DND-41 (cell line): ENCODE data around the gene RARG.

Source experiments
- ATAC-seq: fragments of 200-7000 bp; cut with Tn5 transposase; 3 replicates; pipeline ENCODE4 v1.9.1; 2021; ENCODE audit warnings: low read depth; ENCODE audit not compliant: insufficient read depth
- DNase-seq: peaks from one replicate; pipeline ENCODE4 v3.0.0-alpha.2; 2020
- H2AFZ ChIP-seq: 2 replicates; pipeline ENCODE4 v1.6.0; 2012; ENCODE audit warnings: low read depth, low read length
- H3K27ac ChIP-seq: 2 replicates; pipeline ENCODE4 v1.5.1; 2012; ENCODE audit warnings: low read length, inconsistent platforms
- H3K27me3 ChIP-seq: fragments of 200-600 bp; sonication (generic); 2 replicates; pipeline ENCODE4 v1.6.0; 2012; ENCODE audit warnings: low read length, mild to moderate bottlenecking, inconsistent platforms; ENCODE audit not compliant: insufficient read depth, poor library complexity
- H3K36me3 ChIP-seq: 2 replicates; pipeline ENCODE4 v1.5.1; 2012; ENCODE audit warnings: low read length, inconsistent platforms; ENCODE audit not compliant: insufficient read depth
- H3K4me1 ChIP-seq: 2 replicates; pipeline ENCODE4 v1.5.1; 2012; ENCODE audit warnings: mild to moderate bottlenecking, low read length; ENCODE audit not compliant: insufficient read depth
- H3K4me2 ChIP-seq: 2 replicates; pipeline ENCODE4 v1.6.0; 2012; ENCODE audit warnings: mild to moderate bottlenecking, moderate library complexity, low read length, inconsistent platforms; ENCODE audit not compliant: insufficient read depth
- H3K4me3 ChIP-seq, 2 experiments: fragments of 200-600 bp in 1 of 2; shearing (Covaris generic) in 1 of 2; 2 replicates each; pipeline ENCODE4 v1.5.1; 2012 to 2016; ENCODE audit warnings: inconsistent platforms in 2 of 2, low read length in 2 of 2, mild to moderate bottlenecking in 2 of 2, low read depth in 1 of 2, moderate library complexity in 1 of 2
- H3K79me2 ChIP-seq: 2 replicates; pipeline ENCODE4 v1.6.0; 2012; ENCODE audit warnings: low read length, inconsistent platforms; ENCODE audit not compliant: insufficient read depth
- H3K9ac ChIP-seq: 2 replicates; pipeline ENCODE4 v1.6.0; 2012; ENCODE audit warnings: low read depth, mild to moderate bottlenecking, inconsistent platforms, low read length, moderate library complexity
- H3K9me3 ChIP-seq: 2 replicates; pipeline ENCODE4 v1.5.1; 2012; ENCODE audit warnings: low read length, moderate library complexity, mild to moderate bottlenecking, inconsistent platforms; ENCODE audit not compliant: insufficient read depth, severe bottlenecking
- H4K20me1 ChIP-seq: 2 replicates; pipeline ENCODE4 v1.6.0; 2012; ENCODE audit warnings: low read length; ENCODE audit not compliant: insufficient read depth
- CTCF ChIP-seq: IDR thresholded peaks from 2 replicates; pipeline ENCODE4 v1.5.1; 2012; ENCODE audit warnings: borderline replicate concordance, low read length, moderate library complexity, mild to moderate bottlenecking; ENCODE audit not compliant: poor library complexity, severe bottlenecking; ENCODE audit errors: extremely low read depth
- EZH2 ChIP-seq: IDR thresholded peaks from 3 replicates; pipeline ENCODE4 v1.6.1; 2012; ENCODE audit warnings: borderline replicate concordance, low read depth, mild to moderate bottlenecking, moderate library complexity, low read length, inconsistent platforms; ENCODE audit not compliant: severe bottlenecking

RARG gene

GRCh38 chr12:53193040-53193439 lies 39.0 kb downstream of the RARG start:
- no peaks in the 10 kb centered on the region for H3K27me3 ChIP-seq
- ATAC-seq (no peak), DNase-seq (no peak)
- TF ChIP-seq EZH2 (no peak), CTCF (no peak)
- H3K9me3 ChIP-seq = no peaks in the 10 kb centered on the region
- no peak overlapping the region for H3K9ac ChIP-seq
- H2AFZ ChIP-seq = no peak overlapping the region
- no peak overlapping the region for H3K4me3 ChIP-seq
- H3K27ac ChIP-seq = no peak overlapping the region
- no peaks in the 10 kb centered on the region for H3K79me2 ChIP-seq
- no peaks in the 10 kb centered on the region for H3K4me1 ChIP-seq
- H4K20me1 ChIP-seq = peaks cover 4% of the 10 kb centered on the region; the same call in 1 of the 2 replicates
- peaks cover 24% of the 10 kb centered on the region for H3K36me3 ChIP-seq
- H3K4me2 ChIP-seq = no peak overlapping the region

DNA sequence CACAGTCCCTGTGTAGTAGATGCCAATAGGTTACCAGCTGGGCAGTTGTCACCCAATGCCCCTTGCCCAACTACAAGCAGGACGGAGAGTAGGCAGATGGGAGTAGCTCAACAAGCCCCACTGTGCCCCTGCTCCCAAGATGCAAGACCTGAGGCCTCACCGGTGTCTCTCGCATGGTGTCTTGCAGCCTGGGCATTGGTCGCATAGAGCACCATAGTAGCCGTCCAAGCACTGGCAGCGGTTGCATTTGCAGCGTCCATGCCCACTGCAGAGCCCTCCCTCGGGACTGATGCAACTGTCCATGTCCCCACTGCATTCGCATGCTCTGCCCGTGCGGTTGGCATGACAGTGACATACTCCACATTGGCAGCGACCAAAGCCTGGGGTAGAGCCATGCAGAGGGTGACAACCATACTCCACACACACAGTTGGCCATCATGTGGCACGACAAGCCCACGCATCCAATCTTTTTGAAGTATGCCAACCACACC lies 39.4 kb downstream of the RARG start:
- no peak for TF ChIP-seq EZH2
- no peak for TF ChIP-seq CTCF
- no peak overlapping the region for H2AFZ ChIP-seq
- no peak for ATAC-seq

GRCh38 chr12:53191885-53192530 lies 40.0 kb downstream of the RARG start:
- ATAC-seq = no peak
- peaks cover 6% of the 10 kb centered on the region; the same call in 1 of the 2 replicates for H4K20me1 ChIP-seq
- DNase-seq = no peak
- H3K36me3 ChIP-seq = peaks cover 34% of the 10 kb centered on the region
- no peak overlapping the region for H3K4me3 ChIP-seq
- no peak overlapping the region for H2AFZ ChIP-seq
- no peaks in the 10 kb centered on the region for H3K79me2 ChIP-seq
- H3K4me1 ChIP-seq = no peaks in the 10 kb centered on the region
- no peak overlapping the region for H3K9ac ChIP-seq
- no peak overlapping the region for H3K27ac ChIP-seq
- H3K27me3 ChIP-seq = no peaks in the 10 kb centered on the region
- TF ChIP-seq CTCF = no peak
- TF ChIP-seq EZH2 = no peak
- H3K4me2 ChIP-seq = no peak overlapping the region
- no peaks in the 10 kb centered on the region for H3K9me3 ChIP-seq

More for the DNA sequence above, 39.4 kb downstream of the RARG start:
- DNase-seq = no peak
- H3K4me2 ChIP-seq = no peak overlapping the region
- H3K27ac ChIP-seq = no peak overlapping the region
- no peaks in the 10 kb centered on the region for H3K9me3 ChIP-seq
- H3K79me2 ChIP-seq = no peaks in the 10 kb centered on the region
- H4K20me1 ChIP-seq = peaks cover 6% of the 10 kb centered on the region; the same call in 1 of the 2 replicates
- no peaks in the 10 kb centered on the region for H3K27me3 ChIP-seq
- no peak overlapping the region for H3K4me3 ChIP-seq
- peaks cover 29% of the 10 kb centered on the region for H3K36me3 ChIP-seq
- no peak overlapping the region for H3K9ac ChIP-seq
- no peaks in the 10 kb centered on the region for H3K4me1 ChIP-seq
